Ishikawa (cell line): Measurements from ENCODE around the gene PRDX6.
A peak's percentile ranks its signal among the peaks of the same experiment; 100 is the strongest.

Experiments
- CEBPB ChIP-seq: IDR thresholded peaks from 2 replicates; pipeline ENCODE4 v1.6.1; 2012
- CREB1 ChIP-seq: IDR thresholded peaks from 2 replicates; pipeline ENCODE4 v1.6.1; 2012; ENCODE audit warnings: low read depth
- EGR1 ChIP-seq: IDR thresholded peaks from 2 replicates; pipeline ENCODE4 v1.6.1; 2012
- EP300 ChIP-seq: IDR thresholded peaks from 2 replicates; pipeline ENCODE4 v1.6.1; 2012; ENCODE audit warnings: borderline replicate concordance
- FOXM1 ChIP-seq: IDR thresholded peaks from 2 replicates; pipeline ENCODE4 v1.6.1; 2012; ENCODE audit warnings: low read depth, borderline replicate concordance
- NFIC ChIP-seq: IDR thresholded peaks from 2 replicates; pipeline ENCODE4 v1.6.1; 2012
- RAD21 ChIP-seq: IDR thresholded peaks from 2 replicates; pipeline ENCODE4 v1.6.1; 2012; ENCODE audit warnings: low read depth
- TAF1 ChIP-seq: IDR thresholded peaks from 2 replicates; pipeline ENCODE4 v1.6.1; 2012; ENCODE audit warnings: low read depth, mild to moderate bottlenecking
- TCF12 ChIP-seq: IDR thresholded peaks from 2 replicates; pipeline ENCODE4 v1.6.1; 2012; ENCODE audit warnings: low read depth
- TEAD4 ChIP-seq: IDR thresholded peaks from 2 replicates; pipeline ENCODE4 v1.6.1; 2012
- YY1 ChIP-seq: IDR thresholded peaks from 2 replicates; pipeline ENCODE4 v1.6.1; 2012; ENCODE audit warnings: low read depth
- ZBTB7A ChIP-seq: IDR thresholded peaks from 2 replicates; pipeline ENCODE4 v1.6.1; 2012; ENCODE audit warnings: low read depth
- TF ChIP-seq, protein P1 (sequence below): IDR thresholded peaks from 2 replicates; pipeline ENCODE4 v1.6.1; 2012
- TF ChIP-seq, protein P2 (sequence below): IDR thresholded peaks from 2 replicates; pipeline ENCODE4 v1.6.1; 2012
- TF ChIP-seq, protein P3 (sequence below): IDR thresholded peaks from 2 replicates; pipeline ENCODE4 v1.6.1; 2012; ENCODE audit warnings: low read depth, mild to moderate bottlenecking

PRDX6 gene

DNA sequence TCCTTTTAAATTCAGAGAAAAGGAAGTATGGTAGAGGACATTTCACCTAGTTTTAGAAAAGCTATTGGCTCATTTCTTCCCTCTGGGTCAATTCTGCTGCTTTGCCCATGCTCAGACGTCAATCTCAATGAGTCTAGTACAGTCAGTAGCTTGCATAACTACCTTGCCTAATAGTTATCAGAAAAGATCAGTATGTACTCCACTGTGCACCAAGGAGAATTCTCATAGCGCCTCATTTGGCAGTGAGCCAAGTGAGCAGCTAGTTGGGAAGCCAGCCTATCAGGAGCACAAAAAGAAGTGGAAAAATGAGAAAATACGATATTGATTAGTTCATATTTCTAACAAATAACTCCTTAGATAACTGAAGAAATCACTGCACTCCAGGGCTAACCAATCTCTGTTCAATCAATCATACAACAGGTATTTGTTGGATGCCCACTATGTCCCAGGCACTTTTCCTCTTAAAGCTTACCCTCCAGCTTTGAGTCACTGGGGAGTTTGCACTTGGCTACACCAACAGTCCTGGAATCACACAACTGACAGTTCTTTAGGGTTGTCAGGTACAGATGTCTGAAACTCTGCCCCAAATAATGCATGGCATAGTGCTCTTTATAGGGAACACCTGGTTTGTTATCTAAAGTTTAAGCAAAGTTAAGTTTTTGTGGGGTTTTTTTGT lies 50.2 kb downstream of the PRDX6 start:
- TF ChIP-seq ZBTB7A = no peak
- TF ChIP-seq NFIC = peak; percentile 73
- no peak for TF ChIP-seq TCF12
- no peak for TF ChIP-seq CEBPB

DNA sequence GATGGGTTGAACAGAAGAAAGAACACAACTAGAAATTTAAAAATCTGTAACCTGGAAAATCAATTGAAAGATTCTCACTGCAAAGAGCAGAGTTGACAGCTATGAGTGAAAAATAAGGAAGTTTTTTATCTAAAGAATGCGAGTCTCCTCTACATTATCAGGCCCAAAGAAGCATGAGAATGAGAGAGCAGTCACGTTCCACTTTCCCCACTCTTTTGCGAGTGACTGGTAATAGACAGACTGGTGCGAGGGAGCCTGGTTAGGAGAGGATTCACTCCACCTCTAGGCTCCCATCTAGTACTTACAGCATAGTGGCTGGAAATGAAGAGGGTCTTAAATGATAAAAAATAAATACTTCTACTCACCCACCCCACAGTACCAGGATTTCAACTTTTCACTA lies 52.0 kb downstream of the PRDX6 start:
- TF ChIP-seq, protein P1, sequence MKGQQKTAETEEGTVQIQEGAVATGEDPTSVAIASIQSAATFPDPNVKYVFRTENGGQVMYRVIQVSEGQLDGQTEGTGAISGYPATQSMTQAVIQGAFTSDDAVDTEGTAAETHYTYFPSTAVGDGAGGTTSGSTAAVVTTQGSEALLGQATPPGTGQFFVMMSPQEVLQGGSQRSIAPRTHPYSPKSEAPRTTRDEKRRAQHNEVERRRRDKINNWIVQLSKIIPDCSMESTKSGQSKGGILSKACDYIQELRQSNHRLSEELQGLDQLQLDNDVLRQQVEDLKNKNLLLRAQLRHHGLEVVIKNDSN = no peak
- no peak for TF ChIP-seq ZBTB7A
- TF ChIP-seq FOXM1 = no peak
- TF ChIP-seq, protein P2, sequence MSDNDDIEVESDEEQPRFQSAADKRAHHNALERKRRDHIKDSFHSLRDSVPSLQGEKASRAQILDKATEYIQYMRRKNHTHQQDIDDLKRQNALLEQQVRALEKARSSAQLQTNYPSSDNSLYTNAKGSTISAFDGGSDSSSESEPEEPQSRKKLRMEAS = no peak
- no peak for TF ChIP-seq EGR1

DNA sequence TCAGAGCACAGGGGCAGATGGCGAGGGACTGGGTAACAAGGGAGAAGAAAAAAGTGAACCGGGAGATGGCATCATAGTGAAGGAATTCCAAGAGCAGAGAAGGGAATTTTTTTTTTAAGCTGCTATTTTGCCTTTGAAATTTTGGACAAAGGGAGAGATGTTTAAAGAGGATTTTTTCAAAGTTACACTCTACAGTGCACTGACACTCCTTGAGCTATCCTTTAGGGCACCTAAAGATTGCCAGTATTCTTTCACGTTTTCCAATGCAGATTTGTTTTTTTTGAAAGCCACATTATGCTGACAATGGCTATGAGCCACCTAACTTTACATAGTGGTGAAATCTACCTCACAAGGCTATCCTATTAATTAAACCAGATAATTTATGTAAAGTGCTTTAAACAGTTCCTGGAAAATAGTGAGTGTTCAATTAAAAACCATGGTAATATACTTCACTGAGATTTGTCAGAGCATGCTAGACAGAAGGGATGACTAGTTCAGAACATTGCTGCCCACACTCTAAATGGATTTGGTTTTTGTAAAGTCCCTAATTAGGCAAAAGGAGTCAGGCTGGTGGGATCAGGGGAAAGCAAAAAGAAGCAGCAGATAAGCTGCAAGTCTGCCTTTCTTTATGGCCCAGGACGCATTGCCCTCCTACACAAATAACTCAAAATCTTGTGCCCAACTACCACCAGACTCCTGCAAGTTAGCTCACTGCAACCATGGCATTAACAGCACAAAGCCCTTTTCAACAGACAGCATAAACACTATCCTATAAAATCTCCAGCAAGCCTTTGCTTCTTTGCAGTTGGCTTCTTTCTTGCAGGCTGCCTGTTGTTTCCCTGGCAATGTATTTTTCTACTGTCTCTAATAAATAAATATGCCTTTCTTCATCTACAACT lies 53.9 kb downstream of the PRDX6 start:
- no peak for TF ChIP-seq EP300
- TF ChIP-seq NFIC = no peak
- no peak for TF ChIP-seq CEBPB
- TF ChIP-seq ZBTB7A = no peak

DNA sequence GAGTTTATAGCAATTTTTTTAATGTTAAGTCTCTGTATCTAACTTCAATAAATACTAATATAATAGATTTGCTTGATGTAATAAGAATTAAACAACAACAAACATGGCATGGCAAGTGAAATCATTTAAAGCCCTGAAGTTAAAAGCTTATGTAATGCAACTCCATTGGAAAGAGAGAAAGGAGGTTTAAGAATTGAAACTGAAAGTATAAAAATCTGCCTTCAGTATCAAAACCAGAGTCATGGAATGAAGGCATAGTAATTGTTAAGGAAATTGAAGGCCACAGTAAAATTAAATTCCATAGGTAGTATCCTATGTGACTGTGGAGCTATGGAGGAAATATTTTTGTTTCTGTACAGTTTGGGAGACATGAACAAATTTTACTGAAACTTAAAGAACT lies 55.1 kb downstream of the PRDX6 start:
- TF ChIP-seq ZBTB7A (no peak), EGR1 (no peak), TAF1 (no peak), FOXM1 (no peak), TEAD4 (no peak)
- TF ChIP-seq, protein P1 = no peak

DNA sequence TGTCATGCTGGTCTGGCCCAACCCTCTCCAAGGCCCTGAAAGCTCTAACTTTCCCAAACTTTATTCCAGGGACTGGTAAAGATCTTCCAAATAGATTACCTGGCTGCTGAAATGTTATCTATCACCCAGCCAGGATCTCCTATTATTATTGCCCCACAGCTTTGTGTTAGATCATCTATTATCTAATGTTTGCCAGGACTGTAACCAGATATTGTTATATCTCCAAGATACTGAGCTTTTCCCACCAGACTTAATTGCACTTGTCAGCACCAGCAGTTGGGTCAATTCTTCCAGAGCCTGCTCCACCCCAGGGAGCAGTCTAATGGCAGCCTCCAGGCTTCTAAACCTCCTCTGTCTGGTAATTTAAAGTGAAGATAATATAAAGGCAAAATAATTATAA lies 59.1 kb downstream of the PRDX6 start:
- no peak for TF ChIP-seq EP300
- TF ChIP-seq, protein P3, sequence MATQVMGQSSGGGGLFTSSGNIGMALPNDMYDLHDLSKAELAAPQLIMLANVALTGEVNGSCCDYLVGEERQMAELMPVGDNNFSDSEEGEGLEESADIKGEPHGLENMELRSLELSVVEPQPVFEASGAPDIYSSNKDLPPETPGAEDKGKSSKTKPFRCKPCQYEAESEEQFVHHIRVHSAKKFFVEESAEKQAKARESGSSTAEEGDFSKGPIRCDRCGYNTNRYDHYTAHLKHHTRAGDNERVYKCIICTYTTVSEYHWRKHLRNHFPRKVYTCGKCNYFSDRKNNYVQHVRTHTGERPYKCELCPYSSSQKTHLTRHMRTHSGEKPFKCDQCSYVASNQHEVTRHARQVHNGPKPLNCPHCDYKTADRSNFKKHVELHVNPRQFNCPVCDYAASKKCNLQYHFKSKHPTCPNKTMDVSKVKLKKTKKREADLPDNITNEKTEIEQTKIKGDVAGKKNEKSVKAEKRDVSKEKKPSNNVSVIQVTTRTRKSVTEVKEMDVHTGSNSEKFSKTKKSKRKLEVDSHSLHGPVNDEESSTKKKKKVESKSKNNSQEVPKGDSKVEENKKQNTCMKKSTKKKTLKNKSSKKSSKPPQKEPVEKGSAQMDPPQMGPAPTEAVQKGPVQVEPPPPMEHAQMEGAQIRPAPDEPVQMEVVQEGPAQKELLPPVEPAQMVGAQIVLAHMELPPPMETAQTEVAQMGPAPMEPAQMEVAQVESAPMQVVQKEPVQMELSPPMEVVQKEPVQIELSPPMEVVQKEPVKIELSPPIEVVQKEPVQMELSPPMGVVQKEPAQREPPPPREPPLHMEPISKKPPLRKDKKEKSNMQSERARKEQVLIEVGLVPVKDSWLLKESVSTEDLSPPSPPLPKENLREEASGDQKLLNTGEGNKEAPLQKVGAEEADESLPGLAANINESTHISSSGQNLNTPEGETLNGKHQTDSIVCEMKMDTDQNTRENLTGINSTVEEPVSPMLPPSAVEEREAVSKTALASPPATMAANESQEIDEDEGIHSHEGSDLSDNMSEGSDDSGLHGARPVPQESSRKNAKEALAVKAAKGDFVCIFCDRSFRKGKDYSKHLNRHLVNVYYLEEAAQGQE = no peak
- TF ChIP-seq TAF1 = no peak
- TF ChIP-seq EGR1 = no peak
- no peak for TF ChIP-seq TEAD4
- TF ChIP-seq, protein P2 = no peak
- no peak for TF ChIP-seq CREB1
- no peak for TF ChIP-seq YY1
- TF ChIP-seq, protein P1 = no peak
- no peak for TF ChIP-seq RAD21
- no peak for TF ChIP-seq NFIC
- TF ChIP-seq CEBPB = no peak
- no peak for TF ChIP-seq ZBTB7A
- no peak for TF ChIP-seq FOXM1
